ENCODE results near the gene MAMDC4.
"Not testable (repeated sequence)": the region's sequence is repeated elsewhere in the genome, so short reads cannot be mapped to it uniquely, and the experiment has no call there.

Gene MAMDC4

GRCh38 chr9:136851941-136852663 is at the start of gene MAMDC4:
Gene MAMDC4 (plus strand): TSS chr9:136852346. CDS start chr9:136852417, 71 bp downstream.
- H3K9ac ChIP-seq (ENCODE audit: low read depth, low read length) = no peak within 1 kb of the TSS
- H3K9me3 ChIP-seq (ENCODE audit: control insufficient read depth, insufficient read depth, low read length) = no peaks in the 10 kb centered on the region
- no peak within 1 kb of the TSS for H3K4me3 ChIP-seq (ENCODE audit: low read depth, low read length)
- no peaks in the 10 kb centered on the region for H3K4me1 ChIP-seq (ENCODE audit: control insufficient read depth, insufficient read depth, low read length)
- H3K36me3 ChIP-seq (ENCODE audit: control insufficient read depth, insufficient read depth, low read length) = peaks cover 25% of the 10 kb centered on the region
- H3K27me3 ChIP-seq (ENCODE audit: control insufficient read depth, insufficient read depth, low read length) = no peaks in the 10 kb centered on the region

DNA sequence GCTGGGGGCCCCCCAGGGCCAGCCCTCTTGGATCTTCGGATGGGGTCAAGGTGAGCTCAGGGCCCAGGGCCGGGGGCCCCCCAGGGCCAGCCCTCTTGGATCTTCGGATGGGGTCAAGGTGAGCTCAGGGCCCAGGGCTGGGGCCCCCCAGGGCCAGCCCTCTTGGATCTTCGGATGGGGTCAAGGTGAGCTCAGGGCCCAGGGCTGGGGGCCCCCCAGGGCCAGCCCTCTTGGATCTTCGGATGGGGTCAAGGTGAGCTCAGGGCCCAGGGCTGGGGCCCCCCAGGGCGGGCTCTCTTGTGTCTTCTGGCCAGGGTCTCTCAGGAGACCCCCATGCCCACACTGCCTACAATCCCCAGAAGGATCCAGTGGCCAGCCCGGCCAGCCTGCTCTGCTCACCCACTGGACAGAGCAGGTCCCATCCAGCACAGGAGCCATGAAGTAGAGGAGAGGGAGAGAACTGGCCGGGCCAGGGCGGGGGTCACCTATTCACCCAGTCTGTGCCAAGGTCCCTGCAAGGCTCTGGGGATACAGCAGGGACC is 49.1 kb upstream of the MAMDC4 start:
- not testable (repeated sequence) for H3K36me3 ChIP-seq (ENCODE audit: control insufficient read depth, insufficient read depth, low read length); H3K27me3 ChIP-seq (ENCODE audit: control insufficient read depth, insufficient read depth, low read length); H3K9ac ChIP-seq (ENCODE audit: low read depth, low read length); H3K4me1 ChIP-seq (ENCODE audit: control insufficient read depth, insufficient read depth, low read length); H3K4me3 ChIP-seq (ENCODE audit: low read depth, low read length); H3K9me3 ChIP-seq (ENCODE audit: control insufficient read depth, insufficient read depth, low read length)

DNA sequence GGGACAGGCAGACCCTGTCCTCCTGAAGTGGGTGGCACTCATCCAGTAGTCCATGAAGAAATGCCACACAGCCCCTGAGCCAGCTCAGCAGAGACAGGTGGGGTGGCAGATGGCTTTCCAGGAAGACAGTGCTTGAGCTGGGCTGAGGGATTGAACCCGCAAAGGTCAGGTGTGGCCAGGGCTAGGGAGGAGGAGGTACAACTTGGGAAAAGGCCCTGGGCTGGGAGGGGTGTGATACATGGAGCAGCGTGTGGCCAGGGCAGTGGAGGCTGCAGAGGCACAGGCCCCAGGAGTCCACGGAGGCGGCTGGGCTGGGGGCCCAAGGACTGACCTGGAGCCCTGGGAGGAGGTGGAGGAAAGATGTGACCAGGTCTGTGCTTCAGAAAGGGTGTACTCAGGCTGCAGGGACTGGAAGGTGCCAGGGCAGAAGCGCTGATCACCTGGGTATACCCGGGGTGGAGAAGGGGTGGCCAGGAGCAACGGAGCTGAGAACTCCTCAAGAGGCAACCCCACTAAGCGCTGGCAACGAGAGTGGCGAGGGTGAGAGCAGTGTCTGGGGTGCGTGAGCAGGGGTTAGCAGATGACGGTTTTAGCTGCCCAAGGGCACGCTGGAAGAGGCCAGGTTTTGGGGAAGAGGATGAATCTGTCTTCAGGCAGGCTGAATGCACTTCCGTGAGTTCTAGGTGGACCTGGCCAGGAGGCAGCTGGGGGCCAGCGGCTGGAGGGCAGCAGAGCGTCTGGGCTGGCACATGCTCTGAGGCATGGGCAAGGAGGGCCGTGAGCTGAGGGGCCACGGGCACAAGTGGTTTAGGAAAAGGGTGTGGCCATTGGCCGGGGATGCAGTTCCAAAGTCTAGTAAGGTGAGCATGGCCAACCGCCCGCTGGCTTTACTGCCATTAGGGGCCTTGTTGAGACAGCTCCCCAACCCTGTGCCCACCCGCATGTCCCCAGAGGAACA is 48.3 kb upstream of the MAMDC4 start:
- Histone ChIP-seq H3K4me3 (ENCODE audit: low read depth, low read length) (no peak overlapping the region), H3K27me3 (ENCODE audit: control insufficient read depth, insufficient read depth, low read length) (peaks cover 6% of the 10 kb centered on the region), H3K4me1 (ENCODE audit: control insufficient read depth, insufficient read depth, low read length) (no peaks in the 10 kb centered on the region), H3K9me3 (ENCODE audit: control insufficient read depth, insufficient read depth, low read length) (no peaks in the 10 kb centered on the region), H3K36me3 (ENCODE audit: control insufficient read depth, insufficient read depth, low read length) (peaks cover 4% of the 10 kb centered on the region), H3K9ac (ENCODE audit: low read depth, low read length) (no peak overlapping the region)

DNA sequence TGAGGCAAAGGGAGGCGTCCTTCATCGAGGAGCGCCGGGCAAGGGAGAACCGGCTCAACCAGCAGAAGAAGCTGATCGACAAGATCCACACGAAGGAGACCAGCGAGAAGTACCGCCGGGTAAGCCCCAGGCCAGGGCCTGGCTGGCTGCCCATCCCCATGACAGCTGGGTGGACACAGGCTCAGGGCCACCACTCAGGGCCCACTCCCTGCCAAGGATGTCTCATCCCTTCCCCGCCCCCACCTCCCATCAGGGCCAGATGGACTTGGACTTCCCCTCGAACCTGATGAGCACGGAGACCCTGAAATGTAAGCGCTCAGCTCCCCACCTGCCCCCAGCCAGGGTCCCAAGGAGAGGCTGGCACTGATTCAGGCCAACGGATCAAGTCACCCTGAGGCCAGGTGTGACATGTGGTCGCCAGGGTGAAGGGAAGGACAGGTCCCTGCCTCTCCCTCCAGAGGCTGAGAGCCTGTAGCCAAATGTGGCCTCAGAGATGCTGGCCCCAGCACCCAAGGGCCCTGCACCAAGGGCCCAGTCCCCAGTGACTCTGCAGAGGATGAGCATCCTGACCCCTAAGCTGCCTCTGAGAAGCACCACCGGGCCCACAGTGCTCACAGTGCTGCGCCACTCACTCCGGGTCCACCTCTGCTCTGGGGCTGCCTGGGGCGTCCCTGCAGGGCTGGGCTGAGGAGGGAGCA is 47.5 kb upstream of the MAMDC4 start:
- Histone ChIP-seq H3K27me3 (ENCODE audit: control insufficient read depth, insufficient read depth, low read length) (no peaks in the 10 kb centered on the region), H3K36me3 (ENCODE audit: control insufficient read depth, insufficient read depth, low read length) (peaks cover 4% of the 10 kb centered on the region), H3K4me3 (ENCODE audit: low read depth, low read length) (no peak overlapping the region), H3K9ac (ENCODE audit: low read depth, low read length) (no peak overlapping the region), H3K9me3 (ENCODE audit: control insufficient read depth, insufficient read depth, low read length) (no peaks in the 10 kb centered on the region), H3K4me1 (ENCODE audit: control insufficient read depth, insufficient read depth, low read length) (no peaks in the 10 kb centered on the region)

- no peaks in the 10 kb centered on the region for H3K4me1 ChIP-seq (ENCODE audit: control insufficient read depth, insufficient read depth, low read length)
- no peak overlapping the region for H3K9ac ChIP-seq (ENCODE audit: low read depth, low read length)
- peaks cover 4% of the 10 kb centered on the region for H3K36me3 ChIP-seq (ENCODE audit: control insufficient read depth, insufficient read depth, low read length)
- H3K4me3 ChIP-seq (ENCODE audit: low read depth, low read length) = no peak overlapping the region
- H3K9me3 ChIP-seq (ENCODE audit: control insufficient read depth, insufficient read depth, low read length) = no peaks in the 10 kb centered on the region
- no peaks in the 10 kb centered on the region for H3K27me3 ChIP-seq (ENCODE audit: control insufficient read depth, insufficient read depth, low read length)
Measured at GRCh38 chr9:136805207-136805740, 46.9 kb upstream of the MAMDC4 start.

DNA sequence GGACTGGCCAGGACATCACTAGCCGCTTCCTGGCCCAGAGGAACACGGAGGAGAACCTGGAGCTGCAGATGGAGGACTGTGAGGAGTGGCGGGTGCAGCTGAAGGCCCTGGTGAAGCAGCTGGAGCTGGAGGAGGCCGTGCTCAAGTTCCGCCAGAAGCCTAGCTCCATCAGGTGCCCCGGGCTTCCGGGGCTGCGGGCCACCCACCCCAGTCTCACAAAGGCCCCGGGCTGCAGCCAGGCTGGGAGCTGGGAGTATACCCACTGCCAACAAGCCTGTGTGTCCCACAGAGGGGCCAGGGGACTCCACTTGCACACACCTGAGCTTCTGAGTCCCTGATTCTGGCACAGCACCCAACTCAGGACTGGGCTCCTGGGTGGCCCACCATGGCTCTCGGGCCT is 46.1 kb upstream of the MAMDC4 start:
- no peaks in the 10 kb centered on the region for H3K27me3 ChIP-seq (ENCODE audit: control insufficient read depth, insufficient read depth, low read length)
- no peak overlapping the region for H3K4me3 ChIP-seq (ENCODE audit: low read depth, low read length)
- H3K9ac ChIP-seq (ENCODE audit: low read depth, low read length) = no peak overlapping the region
- H3K4me1 ChIP-seq (ENCODE audit: control insufficient read depth, insufficient read depth, low read length) = no peaks in the 10 kb centered on the region
- H3K9me3 ChIP-seq (ENCODE audit: control insufficient read depth, insufficient read depth, low read length) = no peaks in the 10 kb centered on the region
- H3K36me3 ChIP-seq (ENCODE audit: control insufficient read depth, insufficient read depth, low read length) = peaks cover 4% of the 10 kb centered on the region

DNA sequence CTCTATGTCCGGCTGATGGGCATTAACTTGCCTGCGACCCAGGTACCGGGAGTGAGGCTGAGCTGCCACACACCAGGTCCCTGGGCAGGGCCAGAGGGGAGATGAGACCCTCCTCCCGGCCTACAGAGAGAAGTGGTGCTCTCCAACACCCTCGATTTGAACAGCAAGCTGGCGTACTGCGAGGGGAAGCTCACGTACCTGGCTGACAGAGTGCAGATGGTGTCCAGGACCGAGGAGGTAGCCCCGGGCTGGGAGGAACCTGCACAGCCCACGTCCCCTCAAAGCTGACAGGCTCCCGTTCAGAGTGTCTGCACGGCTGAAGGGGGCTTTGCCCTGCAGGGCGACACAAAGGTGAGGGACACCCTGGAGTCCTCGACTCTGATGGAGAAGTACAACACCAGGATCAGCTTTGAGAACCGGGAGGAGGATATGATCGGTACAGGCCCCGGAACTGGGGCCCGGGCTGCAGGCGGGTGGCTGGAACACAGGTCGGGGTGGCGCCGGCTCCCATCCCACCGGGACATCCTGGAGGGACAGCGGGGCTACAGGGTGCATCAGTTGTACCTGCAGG is 45.4 kb upstream of the MAMDC4 start:
- no peak overlapping the region for H3K9ac ChIP-seq (ENCODE audit: low read depth, low read length)
- no peaks in the 10 kb centered on the region for H3K4me1 ChIP-seq (ENCODE audit: control insufficient read depth, insufficient read depth, low read length)
- H3K9me3 ChIP-seq (ENCODE audit: control insufficient read depth, insufficient read depth, low read length) = no peaks in the 10 kb centered on the region
- H3K4me3 ChIP-seq (ENCODE audit: low read depth, low read length) = peak overlapping the region; percentile 74
- H3K36me3 ChIP-seq (ENCODE audit: control insufficient read depth, insufficient read depth, low read length) = peaks cover 4% of the 10 kb centered on the region
- no peaks in the 10 kb centered on the region for H3K27me3 ChIP-seq (ENCODE audit: control insufficient read depth, insufficient read depth, low read length)

GRCh38 chr9:136807281-136808074 is 44.7 kb upstream of the MAMDC4 start, which contains the start of gene RABL6:
Gene RABL6 (plus strand): TSS chr9:136807948. CDS start chr9:136808197, 249 bp downstream.
- H3K4me1 ChIP-seq (ENCODE audit: control insufficient read depth, insufficient read depth, low read length) = no peaks in the 10 kb centered on the region
- peak within 1 kb of the TSS; percentile 87 for H3K9ac ChIP-seq (ENCODE audit: low read depth, low read length)
- no peaks in the 10 kb centered on the region for H3K9me3 ChIP-seq (ENCODE audit: control insufficient read depth, insufficient read depth, low read length)
- peaks cover 4% of the 10 kb centered on the region for H3K36me3 ChIP-seq (ENCODE audit: control insufficient read depth, insufficient read depth, low read length)
- H3K4me3 ChIP-seq (ENCODE audit: low read depth, low read length) = peak within 1 kb of the TSS; percentile 76
- H3K27me3 ChIP-seq (ENCODE audit: control insufficient read depth, insufficient read depth, low read length) = no peaks in the 10 kb centered on the region

DNA sequence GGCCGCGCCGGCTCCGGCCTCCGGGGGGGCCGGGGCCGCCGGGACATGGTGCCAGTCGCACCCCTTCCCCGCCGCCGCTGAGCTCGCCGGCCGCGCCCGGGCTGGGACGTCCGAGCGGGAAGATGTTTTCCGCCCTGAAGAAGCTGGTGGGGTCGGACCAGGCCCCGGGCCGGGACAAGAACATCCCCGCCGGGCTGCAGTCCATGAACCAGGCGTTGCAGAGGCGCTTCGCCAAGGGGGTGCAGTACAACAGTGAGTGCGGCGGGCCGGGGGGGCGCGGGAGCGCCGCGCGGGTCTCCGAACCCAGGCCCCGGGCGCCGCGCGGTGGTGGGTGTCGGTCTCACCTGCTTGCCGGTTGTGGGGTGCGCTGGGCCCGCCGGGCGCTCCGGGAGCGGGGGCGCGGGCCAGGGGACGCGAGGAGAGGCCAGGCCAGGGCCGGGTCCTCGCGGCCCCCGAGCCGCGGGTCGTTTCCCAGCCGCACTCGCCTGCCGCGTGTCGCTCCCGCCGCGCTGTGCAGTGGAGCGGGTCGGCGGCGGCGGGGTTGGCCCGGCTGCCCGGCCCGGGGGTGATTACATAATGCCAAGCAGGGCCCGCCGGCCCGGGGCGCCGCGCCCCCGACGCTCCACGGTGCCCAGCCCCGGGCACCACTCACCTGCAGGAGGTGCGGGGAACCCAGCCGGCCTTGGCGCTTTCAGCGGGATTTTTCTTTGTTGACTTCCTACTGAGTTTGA is 43.9 kb upstream of the MAMDC4 start:
- no peaks in the 10 kb centered on the region for H3K27me3 ChIP-seq (ENCODE audit: control insufficient read depth, insufficient read depth, low read length)
- peaks cover 9% of the 10 kb centered on the region for H3K36me3 ChIP-seq (ENCODE audit: control insufficient read depth, insufficient read depth, low read length)
- H3K4me3 ChIP-seq (ENCODE audit: low read depth, low read length) = peak overlapping the region; percentile 76
- H3K9ac ChIP-seq (ENCODE audit: low read depth, low read length) = peak overlapping the region; percentile 87
- no peaks in the 10 kb centered on the region for H3K4me1 ChIP-seq (ENCODE audit: control insufficient read depth, insufficient read depth, low read length)
- H3K9me3 ChIP-seq (ENCODE audit: control insufficient read depth, insufficient read depth, low read length) = no peaks in the 10 kb centered on the region

GRCh38 chr9:136808806-136809158 is 43.4 kb upstream of the MAMDC4 start:
- no peaks in the 10 kb centered on the region for H3K9me3 ChIP-seq (ENCODE audit: control insufficient read depth, insufficient read depth, low read length)
- peak overlapping the region; percentile 76 for H3K4me3 ChIP-seq (ENCODE audit: low read depth, low read length)
- peaks cover 6% of the 10 kb centered on the region for H3K36me3 ChIP-seq (ENCODE audit: control insufficient read depth, insufficient read depth, low read length)
- H3K9ac ChIP-seq (ENCODE audit: low read depth, low read length) = peak overlapping the region; percentile 87
- no peaks in the 10 kb centered on the region for H3K27me3 ChIP-seq (ENCODE audit: control insufficient read depth, insufficient read depth, low read length)
- no peaks in the 10 kb centered on the region for H3K4me1 ChIP-seq (ENCODE audit: control insufficient read depth, insufficient read depth, low read length)

Measured in iPS-15b (cell line).